Esophagus muscularis mucosa (tissue), 4 donors: ENCODE data around the gene AGBL5. TPM values are rescaled to one million over a fixed set of nuclear protein-coding genes. Genes with fewer than 3 reads are reported as not detected.
A peak's percentile ranks its signal among the peaks of the same experiment; 100 is the strongest.

ENCODE experiments used
- DNase-seq: peaks from one replicate; pipeline ENCODE4 v3.0.0-alpha.2; 2017; ENCODE audit errors: extremely low spot score
- H3K27ac ChIP-seq, 4 donors: fragments of 200-600 bp; sonication (generic); replicated peaks in 1 of 4; 1 replicate in 3 of 4; 2 replicates in 1 of 4; pipeline ENCODE4 v1.5.1; 2016 to 2019; ENCODE audit warnings: mild to moderate bottlenecking in 1 of 4
- H3K27me3 ChIP-seq, 4 donors: fragments of 200-600 bp; sonication (generic); one replicate each; pipeline versions ENCODE4 v1.5.1 to v1.6.0; 2016 to 2019
- H3K36me3 ChIP-seq, 4 donors: fragments of 200-600 bp; sonication (generic); one replicate each; pipeline ENCODE4 v1.5.1; 2016 to 2019
- H3K4me1 ChIP-seq, 4 donors: fragments of 200-600 bp; sonication (generic); one replicate each; pipeline ENCODE4 v1.5.1; 2016 to 2019
- H3K4me3 ChIP-seq, 4 donors: fragments of 200-600 bp; sonication (generic); 1 replicate in 2 of 4; 2 replicates in 2 of 4; pipeline ENCODE4 v1.5.1; 2016 to 2019; ENCODE audit warnings: mild to moderate bottlenecking in 4 of 4, moderate library complexity in 1 of 4
- H3K9me3 ChIP-seq, 4 donors: fragments of 200-600 bp; sonication (generic); 1 replicate in 3 of 4; 2 replicates in 1 of 4; pipeline ENCODE4 v1.5.1; 2016 to 2019
- EP300 ChIP-seq: sonication (generic); formaldehyde crosslinking; IDR thresholded peaks from one replicate; pipeline ENCODE4 v1.6.1; 2017; ENCODE audit warnings: antibody characterized with exemption
- POLR2A ChIP-seq: fragments of 450-650 bp; IDR thresholded peaks from one replicate; pipeline ENCODE4 v1.6.1; 2017; ENCODE audit warnings: antibody characterized with exemption, moderate library complexity, mild to moderate bottlenecking, low read depth
- POLR2AphosphoS5 ChIP-seq, 2 donors: sonication (generic); formaldehyde crosslinking; IDR thresholded peaks; one replicate each; pipeline ENCODE4 v1.6.1; 2017; ENCODE audit warnings: antibody characterized with exemption in 2 of 2
- WGBS: methylation state at CpG from one replicate; pipeline ENCODE4 v1.1.5; 2018; 5-methylcytosine and 5-hydroxymethylcytosine counted together
- intact Hi-C: fragments of 100-400 bp; cut with DNase I; formaldehyde crosslinking; loops from one replicate; pipeline ENCODE4 v1.15.1; 2023
- total RNA-seq, 4 donors: library from RNA; depleted of rRNA; stranded (reverse); fragments of >200 nt; gene quantifications; one replicate each; pipeline versions ENCODE4 v1.1.0 to v1.2.1, GENCODE V29; 2016
- TF ChIP-seq, protein P1 (sequence below), 3 experiments: fragments of 200-600 bp in 2 of 3; fragments of 450-650 bp in 1 of 3; sonication (generic) in 2 of 3; IDR thresholded peaks; one replicate each; pipeline ENCODE4 v1.5.1; 2017 to 2019; ENCODE audit warnings: antibody characterized with exemption in 3 of 3, mild to moderate bottlenecking in 2 of 3, moderate library complexity in 1 of 3

Gene AGBL5, protein sequence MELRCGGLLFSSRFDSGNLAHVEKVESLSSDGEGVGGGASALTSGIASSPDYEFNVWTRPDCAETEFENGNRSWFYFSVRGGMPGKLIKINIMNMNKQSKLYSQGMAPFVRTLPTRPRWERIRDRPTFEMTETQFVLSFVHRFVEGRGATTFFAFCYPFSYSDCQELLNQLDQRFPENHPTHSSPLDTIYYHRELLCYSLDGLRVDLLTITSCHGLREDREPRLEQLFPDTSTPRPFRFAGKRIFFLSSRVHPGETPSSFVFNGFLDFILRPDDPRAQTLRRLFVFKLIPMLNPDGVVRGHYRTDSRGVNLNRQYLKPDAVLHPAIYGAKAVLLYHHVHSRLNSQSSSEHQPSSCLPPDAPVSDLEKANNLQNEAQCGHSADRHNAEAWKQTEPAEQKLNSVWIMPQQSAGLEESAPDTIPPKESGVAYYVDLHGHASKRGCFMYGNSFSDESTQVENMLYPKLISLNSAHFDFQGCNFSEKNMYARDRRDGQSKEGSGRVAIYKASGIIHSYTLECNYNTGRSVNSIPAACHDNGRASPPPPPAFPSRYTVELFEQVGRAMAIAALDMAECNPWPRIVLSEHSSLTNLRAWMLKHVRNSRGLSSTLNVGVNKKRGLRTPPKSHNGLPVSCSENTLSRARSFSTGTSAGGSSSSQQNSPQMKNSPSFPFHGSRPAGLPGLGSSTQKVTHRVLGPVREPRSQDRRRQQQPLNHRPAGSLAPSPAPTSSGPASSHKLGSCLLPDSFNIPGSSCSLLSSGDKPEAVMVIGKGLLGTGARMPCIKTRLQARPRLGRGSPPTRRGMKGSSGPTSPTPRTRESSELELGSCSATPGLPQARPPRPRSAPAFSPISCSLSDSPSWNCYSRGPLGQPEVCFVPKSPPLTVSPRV
- total RNA-seq = 10 to 100 TPM; 19.5 to 29.2 (median 24.1) TPM

DNA sequence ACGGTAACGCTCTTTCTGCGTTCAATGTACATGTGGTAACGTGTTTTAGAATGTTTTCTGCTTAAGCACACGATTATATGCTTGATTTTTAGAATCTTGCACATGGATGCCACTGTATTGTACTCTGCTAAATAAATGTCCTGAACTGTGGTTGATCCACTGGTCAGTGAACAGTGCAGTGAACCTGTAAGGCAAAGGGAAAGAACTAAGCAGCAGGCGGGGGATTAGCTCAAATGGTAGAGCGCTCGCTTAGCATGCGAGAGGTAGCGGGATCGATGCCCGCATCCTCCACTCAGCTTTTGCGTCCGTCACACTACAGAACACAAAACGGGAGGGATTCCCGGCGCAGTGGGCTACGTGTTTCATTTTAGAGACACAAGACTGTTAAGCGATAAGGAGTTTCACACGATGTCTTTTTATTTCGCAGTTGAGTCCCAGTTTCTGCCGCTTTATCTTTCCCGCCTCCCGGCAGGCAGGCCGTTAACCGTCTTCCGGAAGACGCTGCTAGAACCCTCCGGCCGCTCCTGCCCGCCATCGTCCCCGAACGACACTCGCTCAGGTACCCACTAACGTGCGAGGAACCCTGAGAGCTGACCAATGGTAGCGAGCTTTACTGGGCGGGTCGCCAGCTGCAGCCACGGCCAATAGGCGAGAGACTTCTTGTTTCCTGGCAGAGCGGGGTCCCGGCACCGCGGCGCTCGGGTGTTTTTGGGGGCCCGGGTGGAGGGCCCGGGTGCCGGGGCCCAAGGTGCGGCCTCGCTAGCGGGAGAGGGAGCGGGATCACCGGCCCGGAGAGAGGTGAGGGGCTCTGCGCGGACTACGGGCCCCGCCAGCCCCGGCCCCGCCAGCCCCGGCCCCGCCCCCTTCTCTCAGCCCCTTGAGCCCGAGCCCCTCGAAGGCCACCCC lies at the start of gene AGBL5:
AGBL5 (plus strand) TSS at position 673 of the 906 bp plus-strand sequence. CDS start 1,291 bp downstream, outside the sequence.
- WGBS = 1% methylated on average over 37 of the region's 67 CpGs
- TF ChIP-seq, protein P1, sequence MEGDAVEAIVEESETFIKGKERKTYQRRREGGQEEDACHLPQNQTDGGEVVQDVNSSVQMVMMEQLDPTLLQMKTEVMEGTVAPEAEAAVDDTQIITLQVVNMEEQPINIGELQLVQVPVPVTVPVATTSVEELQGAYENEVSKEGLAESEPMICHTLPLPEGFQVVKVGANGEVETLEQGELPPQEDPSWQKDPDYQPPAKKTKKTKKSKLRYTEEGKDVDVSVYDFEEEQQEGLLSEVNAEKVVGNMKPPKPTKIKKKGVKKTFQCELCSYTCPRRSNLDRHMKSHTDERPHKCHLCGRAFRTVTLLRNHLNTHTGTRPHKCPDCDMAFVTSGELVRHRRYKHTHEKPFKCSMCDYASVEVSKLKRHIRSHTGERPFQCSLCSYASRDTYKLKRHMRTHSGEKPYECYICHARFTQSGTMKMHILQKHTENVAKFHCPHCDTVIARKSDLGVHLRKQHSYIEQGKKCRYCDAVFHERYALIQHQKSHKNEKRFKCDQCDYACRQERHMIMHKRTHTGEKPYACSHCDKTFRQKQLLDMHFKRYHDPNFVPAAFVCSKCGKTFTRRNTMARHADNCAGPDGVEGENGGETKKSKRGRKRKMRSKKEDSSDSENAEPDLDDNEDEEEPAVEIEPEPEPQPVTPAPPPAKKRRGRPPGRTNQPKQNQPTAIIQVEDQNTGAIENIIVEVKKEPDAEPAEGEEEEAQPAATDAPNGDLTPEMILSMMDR (IDR thresholded peaks at IDR 0.05) = no peak
- TF ChIP-seq POLR2A = peak; percentile 20
- TF ChIP-seq POLR2AphosphoS5 (IDR thresholded peaks at IDR 0.05) = peak; percentile 82 to 94
- TF ChIP-seq EP300 = no peak
- peak; percentile 99 for DNase-seq
- Histone ChIP-seq H3K4me1 (peaks cover 14 to 42% (median 23%) of the 10 kb centered on the region in 4 donors), H3K36me3 (peaks cover 8 to 33% (median 30%) of the 10 kb centered on the region in 4 donors), H3K27me3 (no peaks in the 10 kb centered on the region), H3K4me3 (peak within 1 kb of the TSS; percentile 74 to 99 (median 94)), H3K27ac (peak within 1 kb of the TSS; percentile 89 to 96 (median 94)), H3K9me3 (no peaks in the 10 kb centered on the region)
- intact Hi-C loops = loop anchor here (1.0 to 2.0 kb wide), 3 partner anchors 20 to 35 kb away; partner anchors contain the start of genes EMILIN1, KHK and OST4

DNA sequence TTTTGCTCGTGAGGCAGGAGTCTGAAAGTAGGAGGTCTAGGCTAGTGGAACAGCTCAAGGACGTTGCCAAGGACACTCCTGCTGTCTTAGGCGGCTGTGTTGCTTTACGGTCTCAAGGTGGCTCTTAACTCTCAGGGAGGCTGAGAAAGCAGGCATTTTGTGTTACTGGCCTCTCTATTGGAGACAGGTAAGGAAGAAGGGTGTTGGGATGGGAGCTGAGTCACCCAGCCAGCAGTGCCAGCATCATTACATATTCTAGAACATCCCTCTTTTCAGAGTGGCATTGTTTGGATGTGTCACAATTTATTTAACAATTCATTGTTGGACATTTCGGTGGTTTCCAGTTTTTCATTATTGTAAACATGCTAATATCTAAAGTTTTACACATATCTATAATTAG lies 49.5 kb upstream of the AGBL5 start:
- Histone ChIP-seq H3K9me3 (no peaks in the 10 kb centered on the region), H3K4me3 (no peak overlapping the region), H3K4me1 (peaks cover 0 to 3% (median 0%) of the 10 kb centered on the region in 4 donors), H3K27ac (no peak overlapping the region), H3K36me3 (no peaks in the 10 kb centered on the region), H3K27me3 (no peaks in the 10 kb centered on the region)
- DNase-seq = no peak
- WGBS = 73% methylated on average over 5 of the region's 5 CpGs
- TF ChIP-seq, protein P1 (IDR thresholded peaks at IDR 0.05) = no peak
- TF ChIP-seq EP300 (no peak), POLR2A (no peak), POLR2AphosphoS5 (IDR thresholded peaks at IDR 0.05) (no peak)
- intact Hi-C loops = no loop called here

DNA sequence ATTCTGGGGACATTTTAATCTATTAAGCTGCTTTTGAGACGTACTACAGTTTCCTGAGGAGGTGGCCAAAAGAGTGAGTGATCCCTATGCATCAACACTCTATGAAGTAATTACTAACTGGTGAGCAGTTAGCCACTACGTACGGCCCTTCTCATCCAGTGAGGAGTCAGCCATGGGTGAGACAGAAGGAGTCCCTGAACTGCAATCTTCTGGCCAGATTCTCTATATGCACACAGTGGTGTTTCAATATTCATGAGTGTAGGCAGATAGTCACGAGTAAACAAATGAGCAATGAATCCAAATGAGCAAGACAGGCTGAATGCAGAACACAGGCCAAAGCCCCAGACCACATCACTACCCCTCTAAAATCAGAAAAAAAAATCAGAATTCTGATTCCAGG lies 48.5 kb upstream of the AGBL5 start:
- no peaks in the 10 kb centered on the region for H3K9me3 ChIP-seq
- H3K4me3 ChIP-seq = no peak overlapping the region
- TF ChIP-seq EP300 (no peak), POLR2A (no peak), POLR2AphosphoS5 (IDR thresholded peaks at IDR 0.05) (no peak)
- TF ChIP-seq, protein P1 (IDR thresholded peaks at IDR 0.05) = no peak
- no peaks in the 10 kb centered on the region for H3K27me3 ChIP-seq
- no peak overlapping the region for H3K27ac ChIP-seq
- WGBS = 85% methylated on average over 4 of the region's 4 CpGs
- no peak for DNase-seq
- H3K4me1 ChIP-seq = peaks cover 0 to 12% (median 0%) of the 10 kb centered on the region in 4 donors
- H3K36me3 ChIP-seq = no peaks in the 10 kb centered on the region
- intact Hi-C loops = no loop called here

DNA sequence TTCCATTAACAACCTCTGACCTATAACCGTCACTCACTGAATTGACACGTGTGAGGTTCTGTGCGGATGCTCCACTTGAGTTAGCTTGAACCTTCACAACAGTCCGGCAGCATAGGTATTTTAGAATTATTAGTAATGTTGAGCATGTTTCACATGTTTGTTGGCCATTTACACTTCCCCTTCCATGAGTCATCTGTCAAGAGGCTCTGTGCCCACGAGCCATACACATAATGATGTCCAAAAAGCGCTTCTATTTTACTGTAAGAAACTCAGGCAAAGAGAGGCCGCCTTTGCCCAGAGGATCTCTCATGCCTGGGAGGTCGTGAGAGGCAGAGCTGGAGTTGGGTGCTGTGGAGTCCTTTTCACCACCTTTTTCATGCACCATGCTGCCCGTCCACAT lies 47.6 kb upstream of the AGBL5 start:
- TF ChIP-seq, protein P1 (IDR thresholded peaks at IDR 0.05) = no peak
- TF ChIP-seq EP300 (no peak), POLR2A (no peak), POLR2AphosphoS5 (IDR thresholded peaks at IDR 0.05) (no peak)
- no peaks in the 10 kb centered on the region for H3K27me3 ChIP-seq
- intact Hi-C loops = no loop called here
- no peak overlapping the region for H3K27ac ChIP-seq
- no peaks in the 10 kb centered on the region for H3K9me3 ChIP-seq
- peaks cover 0 to 12% (median 0%) of the 10 kb centered on the region in 4 donors for H3K4me1 ChIP-seq
- no peak for DNase-seq
- H3K36me3 ChIP-seq = no peaks in the 10 kb centered on the region
- WGBS = 78% methylated on average over 9 of the region's 9 CpGs
- no peak overlapping the region for H3K4me3 ChIP-seq
